Middle frontal gyrus (tissue), 1 donor: Measurements from ENCODE around the gene MAB21L4.

ENCODE experiments used
- DNase-seq: peaks from one replicate; pipeline ENCODE4 v3.0.0-alpha.2; 2015; ENCODE audit warnings: low spot score; ENCODE audit errors: extremely low spot score

Gene MAB21L4

DNA sequence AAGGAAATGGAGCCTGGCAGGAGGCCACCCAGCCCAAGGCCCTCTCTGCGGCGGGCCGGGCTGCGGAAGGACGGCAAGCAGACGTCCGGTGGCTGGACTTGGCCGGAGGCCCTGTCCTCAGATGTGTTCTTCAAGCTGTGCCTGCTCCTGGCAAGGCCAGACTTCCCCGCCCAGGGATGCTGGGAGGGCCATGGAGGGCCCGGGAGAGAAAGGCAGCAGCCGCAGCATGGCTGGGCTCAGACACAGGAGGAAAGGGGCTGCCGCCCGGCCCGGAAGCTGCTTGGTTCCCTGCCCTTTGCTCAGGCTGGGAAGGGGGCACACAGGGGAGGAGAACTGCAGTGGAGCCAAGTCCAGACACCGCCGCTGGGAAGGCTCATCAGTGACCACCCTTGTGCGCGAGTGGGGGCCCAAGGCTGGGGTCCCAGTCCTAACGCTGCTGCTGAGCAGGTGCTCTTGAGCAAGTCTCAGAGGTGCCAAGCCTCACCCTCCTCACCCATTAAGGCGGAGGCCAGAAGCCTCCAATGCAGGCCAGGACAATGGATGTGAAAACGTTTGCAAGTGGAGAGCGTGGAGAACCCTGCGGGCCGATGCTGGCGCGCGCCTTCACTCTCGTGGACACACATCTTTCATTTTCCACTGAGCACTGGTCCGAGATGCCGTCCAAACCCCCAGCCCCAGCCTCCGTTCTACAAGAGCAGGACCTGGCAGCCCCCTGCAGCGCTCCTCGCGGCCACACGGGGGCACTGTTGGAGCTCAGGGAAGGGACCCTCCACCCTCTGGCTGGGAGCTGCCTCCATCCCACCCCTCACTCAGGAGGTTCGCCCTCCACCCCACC is 18.1 kb upstream of the MAB21L4 start:
- DNase-seq, result no peak

DNA sequence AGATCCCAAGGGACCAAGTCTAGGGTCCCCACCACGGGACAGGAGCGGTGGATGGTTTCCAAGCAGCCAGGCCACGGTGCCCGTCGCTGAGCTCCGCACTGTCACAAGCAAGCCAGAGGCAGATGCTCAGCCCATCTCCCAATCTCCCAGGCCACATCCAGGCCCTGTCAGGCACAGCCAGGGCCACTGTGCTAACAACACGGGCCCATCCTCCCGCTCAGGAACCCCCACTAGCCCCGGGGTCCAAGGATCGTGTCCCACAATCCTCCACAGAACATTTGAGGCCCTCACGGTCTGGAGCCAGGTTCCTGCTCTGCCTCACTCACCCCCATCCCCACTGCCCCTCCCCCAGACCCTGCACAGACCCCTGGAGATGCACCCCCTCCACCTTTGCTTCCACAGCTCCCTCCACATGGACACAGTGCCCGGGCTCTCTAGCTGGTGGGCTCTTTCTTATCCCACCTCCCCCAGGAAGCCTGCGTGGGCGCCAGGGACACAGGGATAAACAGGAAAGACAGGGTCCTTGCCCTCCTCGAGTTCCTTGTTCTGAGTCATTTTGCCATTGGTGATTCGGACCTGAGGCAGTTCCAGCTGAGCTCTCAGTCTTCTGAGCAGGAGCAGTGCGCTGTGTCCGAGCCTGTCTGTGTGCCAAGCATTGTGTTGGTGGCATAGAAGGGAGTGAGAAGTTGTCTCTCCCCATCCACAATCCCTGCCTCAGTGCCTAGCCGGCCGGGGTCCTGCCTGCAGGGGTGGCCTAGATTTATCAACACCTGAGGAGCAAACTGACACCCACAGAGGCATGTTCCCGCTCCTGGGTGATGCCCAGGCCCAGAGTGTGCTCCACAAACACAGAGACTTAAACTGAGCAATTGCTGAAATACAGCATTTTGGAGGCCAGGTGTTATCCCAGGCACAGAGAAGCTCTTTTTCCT is 17.2 kb upstream of the MAB21L4 start:
- no peak for DNase-seq

- no peak for DNase-seq
Measured at GRCh38 chr2:240911641-240912265, 15.8 kb upstream of the MAB21L4 start.

- no peak for DNase-seq
Measured at GRCh38 chr2:240909216-240909974, 13.4 kb upstream of the MAB21L4 start.

GRCh38 chr2:240906911-240907590 is 11.1 kb upstream of the MAB21L4 start:
- no peak for DNase-seq

- no peak for DNase-seq
Measured at GRCh38 chr2:240906141-240906910, 10.4 kb upstream of the MAB21L4 start, which contains the start of gene CROCC2. CROCC2 (plus strand) TSS chr2:240906336; CDS start chr2:240906514, 178 bp downstream.

DNA sequence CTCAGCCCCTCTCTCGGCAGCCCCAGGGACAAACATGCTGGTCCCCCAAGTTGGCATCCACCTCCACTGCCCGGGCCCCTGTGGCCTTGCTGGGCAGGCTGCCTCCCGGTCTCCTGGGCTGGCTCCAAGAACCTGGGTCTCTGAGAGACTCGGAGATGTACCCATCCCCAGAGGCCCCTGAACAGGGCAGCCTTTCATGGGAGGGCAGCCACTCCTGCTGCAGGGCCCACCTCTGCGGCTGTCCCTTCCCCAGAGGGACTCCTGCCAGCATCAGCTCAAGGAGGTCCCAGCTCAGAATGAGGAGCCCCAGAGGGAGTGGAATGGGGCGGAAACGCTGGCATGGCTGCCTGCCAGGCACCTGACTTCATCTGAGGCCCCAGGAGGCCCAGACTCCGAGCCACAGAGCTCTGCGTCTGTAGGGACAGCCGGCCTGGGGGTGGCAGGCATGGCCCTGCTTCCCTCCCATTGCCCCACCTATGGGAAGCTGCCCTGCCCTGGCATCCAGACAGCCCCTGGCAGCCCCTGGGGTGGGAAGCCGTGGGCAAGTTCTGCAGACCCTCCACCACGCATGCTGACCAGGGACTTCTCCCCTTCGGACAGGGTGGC is 9.3 kb upstream of the MAB21L4 start:
- no peak for DNase-seq

DNA sequence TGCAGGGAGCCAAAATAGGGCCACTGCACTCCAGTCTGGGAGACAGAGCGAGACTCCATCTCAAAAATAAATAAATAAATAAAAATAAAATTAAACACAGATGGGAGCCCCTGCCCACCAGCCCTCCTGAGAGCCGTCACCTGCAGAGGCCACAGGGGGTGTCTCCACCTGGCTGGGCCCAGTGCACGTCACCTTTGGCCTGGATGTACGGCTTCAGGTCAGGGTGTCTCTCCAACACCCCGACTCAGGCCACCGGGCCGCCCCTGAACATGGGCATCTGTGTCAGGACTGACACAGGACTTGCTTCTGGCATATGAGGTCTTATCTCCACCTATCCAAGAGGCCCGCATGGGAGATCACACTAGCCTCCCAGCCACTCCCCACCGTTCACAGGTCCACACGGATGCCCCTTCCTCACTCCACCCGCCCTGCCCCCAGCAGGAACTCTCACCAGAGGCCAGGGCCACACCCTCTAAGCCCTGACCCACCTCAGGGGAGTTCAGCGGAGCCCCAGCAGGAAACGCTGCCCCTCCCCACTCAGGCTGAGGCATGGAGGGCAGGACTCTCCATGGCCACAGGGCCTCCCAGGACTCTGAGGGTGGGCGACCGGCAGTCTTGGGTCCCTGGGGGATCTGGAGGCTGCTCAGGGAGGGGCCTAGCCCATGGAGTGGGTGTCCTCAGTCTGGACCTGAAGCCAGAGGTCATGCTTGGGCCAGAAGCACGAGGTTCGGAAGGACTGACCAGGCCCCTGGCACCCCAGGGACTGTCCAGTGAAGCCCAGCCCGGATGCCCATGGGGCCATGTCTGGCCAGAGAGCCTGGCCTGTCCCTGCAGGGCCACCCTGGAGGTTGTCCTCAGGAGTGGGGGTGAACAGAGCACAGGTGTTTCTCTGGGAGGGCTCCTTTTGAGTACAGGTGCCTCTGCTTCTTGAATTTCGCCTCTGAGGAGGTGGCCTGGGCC is 8.5 kb upstream of the MAB21L4 start:
- DNase-seq, result no peak

DNA sequence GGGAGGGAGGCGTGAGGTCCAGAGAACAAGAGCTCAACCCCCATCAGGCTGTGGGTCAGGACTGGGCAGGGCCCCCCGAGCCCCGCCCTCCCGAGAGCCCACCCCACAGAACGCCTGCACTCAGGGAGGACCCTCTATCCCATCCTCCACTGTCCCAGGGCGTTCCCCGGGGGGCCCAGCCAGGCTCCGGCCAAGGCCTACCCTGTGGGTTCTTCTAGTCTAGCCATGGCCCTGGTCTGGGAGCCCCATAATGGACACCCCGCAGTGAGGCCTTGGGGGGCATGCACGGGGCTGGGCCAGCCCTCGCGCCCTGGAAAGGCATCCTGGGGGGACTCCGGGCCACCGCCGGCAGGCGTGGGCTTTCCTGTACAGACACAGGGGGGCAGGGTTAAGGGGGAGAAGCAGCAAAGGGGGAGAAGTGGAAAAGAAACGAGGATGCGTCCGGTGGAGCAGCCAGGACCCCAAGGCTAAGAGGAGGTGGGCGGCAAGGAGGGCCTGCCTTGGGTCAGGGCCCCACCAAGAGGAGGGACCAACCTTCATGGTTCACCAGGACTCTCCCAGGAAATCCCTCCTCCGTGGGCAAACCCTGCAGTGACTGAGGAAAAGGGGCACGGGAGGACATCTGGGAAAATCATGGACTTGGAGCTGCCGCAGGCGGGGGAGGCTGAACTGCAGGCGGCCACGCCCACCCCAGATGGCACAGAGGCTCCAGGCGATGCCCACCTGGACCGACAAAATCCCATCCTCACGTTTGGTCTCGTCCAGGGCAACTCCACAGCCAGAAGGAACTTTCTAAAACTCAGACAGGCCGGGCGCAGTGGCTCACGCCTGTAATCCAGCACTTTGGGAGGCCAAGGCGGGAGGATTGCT is 7.5 kb upstream of the MAB21L4 start:
- no peak for DNase-seq

DNA sequence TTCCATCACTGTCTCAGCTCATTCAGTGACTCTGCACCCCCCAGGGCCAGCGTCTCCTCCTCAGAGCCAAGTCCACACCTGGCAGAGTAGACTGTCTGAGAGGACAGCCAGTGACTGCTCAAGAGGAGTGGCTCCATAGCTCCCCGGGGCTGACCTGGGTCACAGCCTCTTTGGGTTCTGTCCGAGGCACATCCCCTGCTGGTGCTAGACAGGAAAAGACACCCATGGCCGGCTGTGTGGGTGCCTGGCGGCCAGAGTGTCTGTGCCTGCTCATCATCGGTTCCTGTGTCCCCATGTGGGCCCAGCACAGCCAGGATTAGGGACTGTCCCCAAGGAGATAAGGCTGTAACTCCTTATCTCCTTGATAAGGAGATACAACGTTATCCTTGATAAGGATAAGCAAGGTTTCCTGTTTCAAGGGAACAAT is 6.7 kb upstream of the MAB21L4 start:
- no peak for DNase-seq

- no peak for DNase-seq
Measured at GRCh38 chr2:240901986-240902614, 6.1 kb upstream of the MAB21L4 start.

- DNase-seq, result no peak
Measured at GRCh38 chr2:240900141-240900860, 4.3 kb upstream of the MAB21L4 start.

- DNase-seq, result no peak
Measured at GRCh38 chr2:240899468-240899865, 3.5 kb upstream of the MAB21L4 start.

DNA sequence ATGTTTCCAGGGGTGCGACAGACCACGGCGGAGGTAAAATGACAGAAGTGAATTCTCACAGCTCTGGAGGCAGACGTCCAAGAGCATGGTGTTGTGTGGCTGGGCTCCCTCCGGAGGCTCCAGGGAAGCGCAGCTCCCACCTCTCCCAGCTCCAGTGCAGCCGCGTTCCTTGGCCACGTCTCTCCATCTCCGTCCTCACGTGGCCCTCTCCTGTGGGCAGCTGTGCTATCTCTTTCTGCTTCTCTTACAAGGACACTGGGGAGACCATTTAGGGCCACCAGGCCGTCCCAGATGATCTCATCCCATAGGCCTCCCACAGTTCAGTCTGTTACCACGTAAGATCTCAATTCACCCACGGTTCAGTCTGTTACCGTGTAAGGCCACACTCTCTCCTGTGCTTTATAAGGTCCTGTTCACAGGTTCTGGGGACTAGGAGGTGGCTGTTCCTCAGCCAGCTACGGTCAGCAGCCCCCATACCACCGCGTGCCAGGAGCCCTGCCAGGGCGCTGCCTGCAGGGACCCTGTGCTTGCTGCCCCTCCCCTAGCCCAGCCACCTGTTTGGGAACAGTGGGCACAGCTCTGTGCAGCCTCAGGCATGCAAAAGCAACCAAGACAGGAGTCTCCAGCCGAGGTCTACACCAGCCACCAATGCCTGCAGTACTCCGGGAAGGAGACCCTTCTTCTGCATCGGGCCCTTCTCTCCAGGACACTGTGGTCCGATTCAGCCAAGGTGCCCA is 2.9 kb upstream of the MAB21L4 start:
- no peak for DNase-seq

GRCh38 chr2:240898108-240898730 is 2.3 kb upstream of the MAB21L4 start:
- DNase-seq, result no peak
